ENCODE results near the gene APBB2.

The APBB2 gene

DNA sequence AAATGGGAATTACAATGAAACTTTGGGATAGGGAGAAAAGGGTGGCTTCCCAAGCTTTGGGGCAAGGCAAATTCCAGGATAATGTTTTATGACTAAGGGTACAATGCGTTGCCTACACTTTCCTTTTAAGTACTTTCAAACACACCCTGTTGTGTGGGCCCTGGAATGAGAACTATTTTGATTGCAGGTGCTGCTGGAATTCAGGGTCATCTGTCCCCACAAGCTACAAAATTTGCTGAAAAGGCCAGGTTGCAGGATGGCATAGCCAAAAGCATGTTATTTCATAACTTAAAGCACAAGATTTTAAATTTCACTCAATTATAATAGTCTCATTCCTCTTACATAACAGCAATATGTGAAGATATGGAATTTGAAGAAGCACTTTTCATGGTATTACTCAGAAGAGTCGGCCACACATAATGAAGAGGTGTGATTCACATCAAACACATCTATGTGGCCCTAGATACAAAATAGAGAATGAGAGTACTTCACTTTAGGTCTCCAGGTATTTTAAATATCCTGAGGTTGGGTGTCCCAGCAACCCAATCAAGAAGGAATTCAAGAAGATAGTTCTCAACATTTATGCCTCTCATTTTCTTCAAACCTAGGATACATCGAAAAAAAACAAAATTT, 89.3 kb downstream of the APBB2 start:
- ATAC-seq = peak; percentile 33
- peak; percentile 14 for TF ChIP-seq ISL1 (CRISPR knock-in tag; IDR thresholded peaks at IDR 0.05)
- no peak for TF ChIP-seq ESRRG (CRISPR knock-in tag; IDR thresholded peaks at IDR 0.05)

- no peak for ATAC-seq
- TF ChIP-seq BACH2 (CRISPR knock-in tag; IDR thresholded peaks at IDR 0.05; ENCODE audit: borderline replicate concordance) (no peak), TSHZ2 (CRISPR knock-in tag; IDR thresholded peaks at IDR 0.05) (no peak), TOX (CRISPR knock-in tag; IDR thresholded peaks at IDR 0.05; ENCODE audit: borderline replicate concordance) (no peak), ZNF565 (CRISPR knock-in tag; conservative IDR thresholded peaks at IDR 0.05; ENCODE audit: low read depth) (no peak), CSDC2 (CRISPR knock-in tag; IDR thresholded peaks at IDR 0.05) (no peak), ZNF70 (CRISPR knock-in tag; IDR thresholded peaks at IDR 0.05) (no peak), ARNTL (CRISPR knock-in tag; IDR thresholded peaks at IDR 0.05; ENCODE audit: borderline replicate concordance, low read depth) (no peak), PATZ1 (CRISPR knock-in tag; IDR thresholded peaks at IDR 0.05; ENCODE audit: borderline replicate concordance) (no peak), RARB (CRISPR knock-in tag; IDR thresholded peaks at IDR 0.05) (no peak), SNAI2 (CRISPR knock-in tag; IDR thresholded peaks at IDR 0.05) (no peak), POU6F1 (CRISPR knock-in tag; IDR thresholded peaks at IDR 0.05; ENCODE audit: borderline replicate concordance, low read depth) (no peak), ISL1 (CRISPR knock-in tag; IDR thresholded peaks at IDR 0.05) (no peak), ESRRG (CRISPR knock-in tag; IDR thresholded peaks at IDR 0.05) (no peak)
Measured at GRCh38 chr4:41122775-41123174, 91.6 kb downstream of the APBB2 start.

GRCh38 chr4:41122309-41122708, 92.0 kb downstream of the APBB2 start:
- no peak for ATAC-seq
- TF ChIP-seq TOX (CRISPR knock-in tag; IDR thresholded peaks at IDR 0.05; ENCODE audit: borderline replicate concordance) (no peak), CSDC2 (CRISPR knock-in tag; IDR thresholded peaks at IDR 0.05) (no peak), POU6F1 (CRISPR knock-in tag; IDR thresholded peaks at IDR 0.05; ENCODE audit: borderline replicate concordance, low read depth) (no peak), OSR1 (CRISPR knock-in tag; IDR thresholded peaks at IDR 0.05) (no peak), BACH2 (CRISPR knock-in tag; IDR thresholded peaks at IDR 0.05; ENCODE audit: borderline replicate concordance) (no peak), ZC3H10 (CRISPR knock-in tag; IDR thresholded peaks at IDR 0.05) (no peak), ZNF565 (CRISPR knock-in tag; conservative IDR thresholded peaks at IDR 0.05; ENCODE audit: low read depth) (no peak), RARB (CRISPR knock-in tag; IDR thresholded peaks at IDR 0.05) (no peak), SNAI2 (CRISPR knock-in tag; IDR thresholded peaks at IDR 0.05) (no peak), ZFP3 (CRISPR knock-in tag; IDR thresholded peaks at IDR 0.05) (no peak), TCF4 (CRISPR knock-in tag; IDR thresholded peaks at IDR 0.05; ENCODE audit: borderline replicate concordance) (no peak), GLIS3 (CRISPR knock-in tag; IDR thresholded peaks at IDR 0.05) (no peak), ZNF8 (CRISPR knock-in tag; IDR thresholded peaks at IDR 0.05) (no peak), ESRRG (CRISPR knock-in tag; IDR thresholded peaks at IDR 0.05) (no peak), TSHZ2 (CRISPR knock-in tag; IDR thresholded peaks at IDR 0.05) (no peak), ZNF70 (CRISPR knock-in tag; IDR thresholded peaks at IDR 0.05) (no peak)
- TF ChIP-seq, protein P1, sequence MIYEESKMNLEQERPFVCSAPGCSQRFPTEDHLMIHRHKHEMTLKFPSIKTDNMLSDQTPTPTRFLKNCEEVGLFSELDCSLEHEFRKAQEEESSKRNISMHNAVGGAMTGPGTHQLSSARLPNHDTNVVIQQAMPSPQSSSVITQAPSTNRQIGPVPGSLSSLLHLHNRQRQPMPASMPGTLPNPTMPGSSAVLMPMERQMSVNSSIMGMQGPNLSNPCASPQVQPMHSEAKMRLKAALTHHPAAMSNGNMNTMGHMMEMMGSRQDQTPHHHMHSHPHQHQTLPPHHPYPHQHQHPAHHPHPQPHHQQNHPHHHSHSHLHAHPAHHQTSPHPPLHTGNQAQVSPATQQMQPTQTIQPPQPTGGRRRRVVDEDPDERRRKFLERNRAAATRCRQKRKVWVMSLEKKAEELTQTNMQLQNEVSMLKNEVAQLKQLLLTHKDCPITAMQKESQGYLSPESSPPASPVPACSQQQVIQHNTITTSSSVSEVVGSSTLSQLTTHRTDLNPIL (CRISPR knock-in tag; IDR thresholded peaks at IDR 0.05; ENCODE audit: low read depth) = no peak

Measured in SK-N-SH treated with all-trans-retinoic acid at 6 μM for 48 hours (cell line).